ENCODE data around the gene BEX4. TPM values are rescaled to one million over a fixed set of nuclear protein-coding genes. Genes with fewer than 3 reads are reported as not detected.

Gene BEX4
- total and polyA plus RNA-seq, 2 of the 8 experiments (the other 6 are each of a cell fraction or from before 2014, with no cell fraction given), result 27.2 to 45.1 TPM

GRCh38 chrX:103249805-103250204 lies 34.9 kb downstream of the BEX4 start (continued):
- TF ChIP-seq KDM1A (IDR thresholded peaks at IDR 0.05; ENCODE audit: borderline replicate concordance, low read length), result no peak
- TF ChIP-seq PHF8 (conservative IDR thresholded peaks at IDR 0.05; ENCODE audit: low read depth, low read length), result no peak

Measured in H1 (cell line).